Kidney epithelial cell (primary cell): ENCODE measurements around the gene MYO5A. TPM values are rescaled to one million over a fixed set of nuclear protein-coding genes. Genes with fewer than 3 reads are reported as not detected.
A peak's percentile ranks its signal among the peaks of the same experiment; 100 is the strongest.

Source experiments
- DNase-seq: peaks from one replicate; pipeline ENCODE4 v3.0.0-alpha.2; 2010; ENCODE audit warnings: low read depth
- H3K27me3 ChIP-seq: 2 replicates; pipeline ENCODE4 v1.6.0; 2011; ENCODE audit warnings: low read length; ENCODE audit not compliant: control insufficient read depth, insufficient read depth
- H3K36me3 ChIP-seq: 2 replicates; pipeline ENCODE4 v1.5.1; 2011; ENCODE audit warnings: low read length; ENCODE audit not compliant: control insufficient read depth, insufficient read depth
- H3K4me3 ChIP-seq: 2 replicates; pipeline ENCODE4 v1.5.1; 2011; ENCODE audit warnings: low read depth, mild to moderate bottlenecking, control low read depth, low read length
- CTCF ChIP-seq: IDR thresholded peaks from 2 replicates; pipeline ENCODE4 v1.5.1; 2011; ENCODE audit warnings: mild to moderate bottlenecking, moderate library complexity, low read length, control low read depth, inconsistent platforms; ENCODE audit not compliant: insufficient read depth, poor library complexity, severe bottlenecking
- total RNA-seq: library from RNA; depleted of rRNA; stranded (reverse); fragments of >200 nt; gene quantifications from 2 replicates; pipeline ENCODE4 v1.2.3, GENCODE V29; 2015

MYO5A gene
- total RNA-seq, 1 donor from 2014 or later = 31.4 TPM

GRCh38 chr15:52277575-52277974, 251.1 kb downstream of the MYO5A start:
- H3K4me3 ChIP-seq = no peak overlapping the region
- no peak for DNase-seq
- peaks cover 1% of the 10 kb centered on the region for H3K36me3 ChIP-seq
- TF ChIP-seq CTCF = no peak
- H3K27me3 ChIP-seq = no peaks in the 10 kb centered on the region

GRCh38 chr15:52276256-52276770, 252.4 kb downstream of the MYO5A start:
- Histone ChIP-seq H3K27me3 (no peaks in the 10 kb centered on the region), H3K36me3 (peaks cover 1% of the 10 kb centered on the region), H3K4me3 (no peak overlapping the region)
- no peak for DNase-seq
- TF ChIP-seq CTCF = no peak

- no peak for TF ChIP-seq CTCF
- DNase-seq = no peak
Observed at GRCh38 chr15:52263563-52264282, 265.0 kb downstream of the MYO5A start.

GRCh38 chr15:52262364-52262763, 266.3 kb downstream of the MYO5A start:
- no peaks in the 10 kb centered on the region for H3K27me3 ChIP-seq
- H3K4me3 ChIP-seq = no peak overlapping the region
- DNase-seq = no peak
- TF ChIP-seq CTCF = no peak
- H3K36me3 ChIP-seq = no peaks in the 10 kb centered on the region

More at GRCh38 chr15:52263563-52264282, 265.0 kb downstream of the MYO5A start:
- no peaks in the 10 kb centered on the region for H3K27me3 ChIP-seq
- no peak overlapping the region for H3K4me3 ChIP-seq
- no peaks in the 10 kb centered on the region for H3K36me3 ChIP-seq

GRCh38 chr15:52261498-52262242, 267.0 kb downstream of the MYO5A start:
- DNase-seq = peak; percentile 88
- Histone ChIP-seq H3K4me3 (no peak overlapping the region), H3K36me3 (no peaks in the 10 kb centered on the region), H3K27me3 (no peaks in the 10 kb centered on the region)
- TF ChIP-seq CTCF = no peak

GRCh38 chr15:52261026-52261425, 267.7 kb downstream of the MYO5A start:
- no peaks in the 10 kb centered on the region for H3K27me3 ChIP-seq
- TF ChIP-seq CTCF = no peak
- H3K36me3 ChIP-seq = no peaks in the 10 kb centered on the region
- no peak for DNase-seq
- no peak overlapping the region for H3K4me3 ChIP-seq
